ENCODE data around the gene GNB1.

The GNB1 gene

GRCh38 chr1:1892079-1892762 lies 1.3 kb upstream of the GNB1 start:
- Histone ChIP-seq H3K23ac (ENCODE audit: low read length in 2 of 2) (peak overlapping the region in 1 of 2 experiments; percentile 46), H3K4me1 (ENCODE audit: control insufficient read depth, insufficient read depth, low read depth, low read length) (peaks cover 37% of the 10 kb centered on the region), H3K9me3 (ENCODE audit: control insufficient read depth, low read length) (no peaks in the 10 kb centered on the region), H4K8ac (ENCODE audit: low read length) (peak overlapping the region; percentile 99), H3K4ac (ENCODE audit: low read depth in 1 of 2, low read length in 2 of 2) (peak overlapping the region; percentile 92 to 93), H3K36me3 (ENCODE audit: control insufficient read depth in 1 of 2, insufficient read depth in 2 of 2, low read depth in 1 of 2, low read length in 2 of 2) (peaks cover 0 to 14% of the 10 kb centered on the region in 2 experiments), H2AK5ac (ENCODE audit: low read length, severe bottlenecking) (peak overlapping the region; percentile 18), H3K27ac (ENCODE audit: low read length, poor library complexity, severe bottlenecking) (no peak overlapping the region), H2BK15ac (ENCODE audit: low read depth, poor library complexity, severe bottlenecking) (no peak overlapping the region), H3K4me3 (ENCODE audit: insufficient read depth in 1 of 2, low read depth in 1 of 2, low read length in 2 of 2) (peak overlapping the region; percentile 84 to 85), H3K14ac (ENCODE audit: low read length in 2 of 2) (peak overlapping the region in 1 of 2 experiments; percentile 89), H2AFZ (ENCODE audit: low read depth, low read length) (no peak overlapping the region), H2BK5ac (ENCODE audit: low read depth, low read length, poor library complexity, severe bottlenecking) (no peak overlapping the region), H4K91ac (ENCODE audit: low read length) (peak overlapping the region; percentile 71), H3K4me2 (ENCODE audit: low read length, poor library complexity, severe bottlenecking) (peak overlapping the region; percentile 71), H3K79me1 (replicated peaks; ENCODE audit: low read length, poor library complexity, severe bottlenecking) (peaks cover 20% of the 10 kb centered on the region), H2BK12ac (ENCODE audit: low read length in 2 of 2) (peak overlapping the region in 1 of 2 experiments; percentile 70), H3K18ac (ENCODE audit: low read depth in 1 of 2, low read length in 2 of 2) (peak overlapping the region; percentile 48 to 99), H3K27me3 (ENCODE audit: control insufficient read depth in 1 of 2, insufficient read depth in 1 of 2, low read length in 2 of 2) (peaks cover 0 to 11% of the 10 kb centered on the region in 2 experiments), H2BK120ac (ENCODE audit: low read depth, low read length) (no peak overlapping the region), H3K9ac (ENCODE audit: low read length) (peak overlapping the region; percentile 87)
- no peak for DNase-seq
- 85% methylated on average over 20 of the region's 21 CpGs for WGBS

DNA sequence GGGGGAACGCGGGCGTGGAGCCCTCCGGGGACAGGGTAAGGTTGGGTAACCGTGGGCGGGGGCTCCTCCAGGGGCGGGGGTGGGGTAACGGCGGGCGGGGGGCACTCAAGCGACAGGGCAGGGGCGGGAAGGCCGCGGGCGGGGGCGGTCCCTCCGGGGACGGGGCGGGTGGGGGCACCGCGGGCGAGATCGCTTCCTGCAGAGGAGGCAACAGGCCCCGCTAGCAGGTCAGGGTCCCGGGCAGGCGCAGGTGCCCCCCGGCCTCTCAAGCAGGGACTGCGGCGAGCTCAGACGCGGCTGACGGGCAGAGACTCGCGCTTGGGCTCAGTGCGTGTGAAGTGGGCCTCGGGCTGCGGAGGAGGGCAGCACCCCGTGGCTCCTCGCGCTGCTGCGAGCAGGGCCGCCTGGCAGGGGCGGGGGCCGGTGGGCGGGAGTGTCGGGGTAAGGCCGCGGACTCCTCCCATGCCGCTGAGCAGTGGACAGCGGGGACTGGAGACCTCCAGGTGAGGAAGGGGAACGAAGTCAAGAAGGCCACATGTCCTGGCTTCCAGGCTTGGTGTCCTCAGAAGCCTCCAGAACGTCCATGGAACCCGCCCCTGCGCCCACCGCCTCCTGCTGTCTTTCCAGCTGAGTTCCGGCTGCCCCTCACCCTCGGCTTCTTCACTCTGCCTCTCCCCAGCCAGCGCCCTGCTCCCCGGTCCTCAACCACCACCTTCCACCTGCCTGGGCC lies 627 bp upstream of the GNB1 start:
- Histone ChIP-seq H4K91ac (ENCODE audit: low read length) (peak overlapping the region; percentile 76), H2BK120ac (ENCODE audit: low read depth, low read length) (peak overlapping the region; percentile 90), H3K14ac (ENCODE audit: low read length in 2 of 2) (peak overlapping the region in 1 of 2 experiments; percentile 99), H3K4me2 (ENCODE audit: low read length, poor library complexity, severe bottlenecking) (peak overlapping the region; percentile 71), H3K23ac (ENCODE audit: low read length in 2 of 2) (peak overlapping the region in 1 of 2 experiments; percentile 46), H3K4me3 (ENCODE audit: insufficient read depth in 1 of 2, low read depth in 1 of 2, low read length in 2 of 2) (peak overlapping the region; percentile 84 to 85), H2BK5ac (ENCODE audit: low read depth, low read length, poor library complexity, severe bottlenecking) (peak overlapping the region; percentile 99), H3K27ac (ENCODE audit: low read length, poor library complexity, severe bottlenecking) (peak overlapping the region; percentile 43), H3K79me1 (replicated peaks; ENCODE audit: low read length, poor library complexity, severe bottlenecking) (peaks cover 20% of the 10 kb centered on the region), H3K9ac (ENCODE audit: low read length) (peak overlapping the region; percentile 87), H3K4ac (ENCODE audit: low read depth in 1 of 2, low read length in 2 of 2) (peak overlapping the region; percentile 92 to 93), H3K4me1 (ENCODE audit: control insufficient read depth, insufficient read depth, low read depth, low read length) (peaks cover 35% of the 10 kb centered on the region), H2BK15ac (ENCODE audit: low read depth, poor library complexity, severe bottlenecking) (peak overlapping the region; percentile 78), H4K8ac (ENCODE audit: low read length) (peak overlapping the region; percentile 99), H3K27me3 (ENCODE audit: control insufficient read depth in 1 of 2, insufficient read depth in 1 of 2, low read length in 2 of 2) (peaks cover 0 to 11% of the 10 kb centered on the region in 2 experiments), H3K18ac (ENCODE audit: low read depth in 1 of 2, low read length in 2 of 2) (peak overlapping the region; percentile 95 to 99), H2BK12ac (ENCODE audit: low read length in 2 of 2) (peak overlapping the region in 1 of 2 experiments; percentile 96), H3K36me3 (ENCODE audit: control insufficient read depth in 1 of 2, insufficient read depth in 2 of 2, low read depth in 1 of 2, low read length in 2 of 2) (peaks cover 0 to 14% of the 10 kb centered on the region in 2 experiments), H2AFZ (ENCODE audit: low read depth, low read length) (peak overlapping the region; percentile 99), H3K9me3 (ENCODE audit: control insufficient read depth, low read length) (no peaks in the 10 kb centered on the region), H2AK5ac (ENCODE audit: low read length, severe bottlenecking) (peak overlapping the region; percentile 18)
- peak; percentile 79 for DNase-seq
- 7% methylated on average over 47 of the region's 59 CpGs for WGBS

GRCh38 chr1:1889847-1890505 lies 911 bp downstream of the GNB1 start:
- Histone ChIP-seq H2BK120ac (ENCODE audit: low read depth, low read length) (peak overlapping the region; percentile 95), H2BK12ac (ENCODE audit: low read length in 2 of 2) (peak overlapping the region in 1 of 2 experiments; percentile 42), H3K4me1 (ENCODE audit: control insufficient read depth, insufficient read depth, low read depth, low read length) (peaks cover 34% of the 10 kb centered on the region), H2BK15ac (ENCODE audit: low read depth, poor library complexity, severe bottlenecking) (no peak overlapping the region), H3K14ac (ENCODE audit: low read length in 2 of 2) (peak overlapping the region; percentile 89 to 92), H3K36me3 (ENCODE audit: control insufficient read depth in 1 of 2, insufficient read depth in 2 of 2, low read depth in 1 of 2, low read length in 2 of 2) (peaks cover 0 to 14% of the 10 kb centered on the region in 2 experiments), H3K18ac (ENCODE audit: low read depth in 1 of 2, low read length in 2 of 2) (peak overlapping the region; percentile 79 to 97), H3K4me3 (ENCODE audit: insufficient read depth in 1 of 2, low read depth in 1 of 2, low read length in 2 of 2) (peak overlapping the region; percentile 87 to 90), H3K79me1 (replicated peaks; ENCODE audit: low read length, poor library complexity, severe bottlenecking) (peaks cover 20% of the 10 kb centered on the region), H3K27me3 (ENCODE audit: control insufficient read depth in 1 of 2, insufficient read depth in 1 of 2, low read length in 2 of 2) (peaks cover 0 to 1% of the 10 kb centered on the region in 2 experiments), H2BK5ac (ENCODE audit: low read depth, low read length, poor library complexity, severe bottlenecking) (peak overlapping the region; percentile 86), H3K23ac (ENCODE audit: low read length in 2 of 2) (peak overlapping the region in 1 of 2 experiments; percentile 99), H4K8ac (ENCODE audit: low read length) (peak overlapping the region; percentile 96), H3K9ac (ENCODE audit: low read length) (peak overlapping the region; percentile 94), H3K27ac (ENCODE audit: low read length, poor library complexity, severe bottlenecking) (peak overlapping the region; percentile 78), H3K4me2 (ENCODE audit: low read length, poor library complexity, severe bottlenecking) (peak overlapping the region; percentile 39), H3K4ac (ENCODE audit: low read depth in 1 of 2, low read length in 2 of 2) (peak overlapping the region; percentile 94 to 95), H4K91ac (ENCODE audit: low read length) (peak overlapping the region; percentile 94), H3K9me3 (ENCODE audit: control insufficient read depth, low read length) (no peaks in the 10 kb centered on the region), H2AFZ (ENCODE audit: low read depth, low read length) (no peak overlapping the region), H2AK5ac (ENCODE audit: low read length, severe bottlenecking) (peak overlapping the region; percentile 86)
- WGBS: under 1% methylated on average over 64 of the region's 88 CpGs
- peak; percentile 50 for DNase-seq
